ENCODE measurements around the gene GFI1B.
A peak's percentile ranks its signal among the peaks of the same experiment; 100 is the strongest.
"Not testable (repeated sequence)": the region's sequence is repeated elsewhere in the genome, so short reads cannot be mapped to it uniquely, and the experiment has no call there.

GFI1B gene

DNA sequence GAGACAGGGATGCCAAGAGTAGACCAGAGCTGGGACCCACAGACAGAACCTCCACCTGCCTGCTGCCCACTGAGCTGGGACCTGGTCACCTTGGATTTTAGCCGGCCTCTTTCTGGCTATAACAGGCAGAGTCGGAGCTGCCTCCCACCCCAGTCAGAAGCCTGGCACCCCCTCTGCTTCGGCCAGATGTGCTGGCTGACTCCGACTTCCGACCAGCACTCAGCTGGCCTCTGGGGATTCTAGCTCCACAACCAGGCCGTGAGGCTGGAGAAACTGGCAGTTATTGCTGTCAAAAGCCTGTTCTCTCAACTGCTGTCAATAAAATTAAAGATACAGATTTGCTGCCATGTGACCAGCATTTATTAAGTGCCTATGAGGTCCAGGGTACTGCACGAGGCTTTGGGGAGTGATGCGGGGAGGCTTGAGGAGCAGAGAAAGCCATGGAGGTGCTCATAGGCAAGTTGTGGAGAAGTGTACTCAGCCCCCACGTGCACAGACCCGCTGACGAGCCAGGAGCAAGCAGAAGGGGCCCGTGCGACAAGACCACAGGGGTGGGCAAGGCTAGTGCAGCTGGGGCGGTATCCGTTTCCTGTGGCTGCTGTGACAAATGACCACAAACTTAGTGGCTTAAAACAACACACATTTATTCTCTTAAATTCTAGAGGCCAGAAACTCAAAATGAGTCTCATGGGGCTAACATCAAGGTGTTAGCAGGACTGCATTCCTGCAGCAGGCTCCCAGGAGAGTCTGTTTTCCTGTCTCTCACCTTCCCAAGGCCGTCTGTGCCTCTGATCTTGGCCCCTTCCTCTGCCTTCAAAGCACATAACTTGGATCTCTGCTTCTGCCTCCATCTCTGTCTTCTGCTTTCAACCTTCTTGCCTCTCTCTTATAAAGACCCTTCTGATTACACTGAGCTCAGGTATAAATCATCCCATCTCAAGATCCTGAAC lies 13.1 kb downstream of the GFI1B start:
- DNase-seq = peak in 1 of 2 donors; percentile 26

DNA sequence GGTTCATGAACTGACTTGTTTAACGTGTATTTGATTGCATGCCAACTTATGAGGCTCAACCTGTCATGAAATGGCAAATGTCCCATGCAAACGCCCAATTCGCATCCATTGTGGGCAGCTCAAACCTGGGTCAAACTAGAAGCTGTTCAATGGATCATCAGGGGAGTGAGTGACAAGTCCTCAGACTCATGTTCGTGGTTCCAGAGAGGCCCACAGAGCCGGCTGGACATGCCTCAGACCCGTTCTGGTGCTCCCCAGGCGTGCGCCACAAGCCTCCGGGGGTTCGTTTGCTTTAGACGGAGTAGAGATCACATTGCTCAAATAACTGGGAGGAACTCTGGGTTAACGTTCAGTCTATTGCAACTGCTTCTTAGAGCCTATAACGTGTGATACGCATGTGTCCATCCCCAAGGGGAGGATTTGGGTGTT lies 15.0 kb downstream of the GFI1B start:
- no peak for DNase-seq

GRCh38 chr9:132994410-132995120 lies 16.1 kb downstream of the GFI1B start:
- peak in 1 of 2 donors; percentile 78 for DNase-seq

DNA sequence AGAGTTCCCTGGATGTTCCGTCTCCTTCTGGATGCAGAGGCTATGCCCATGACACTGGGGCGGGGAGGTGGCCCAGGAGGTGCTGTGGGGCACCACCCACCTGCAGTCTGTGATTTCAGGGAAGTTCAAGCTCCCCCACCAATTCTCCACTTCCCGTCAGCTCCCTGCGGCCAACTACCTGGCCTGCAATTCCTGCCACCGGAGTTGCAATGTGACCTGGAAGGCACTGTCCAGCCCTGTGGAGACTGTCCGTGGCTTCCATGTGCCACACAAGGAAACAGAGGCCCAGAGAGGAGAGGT lies 16.6 kb downstream of the GFI1B start:
- DNase-seq = no peak

DNA sequence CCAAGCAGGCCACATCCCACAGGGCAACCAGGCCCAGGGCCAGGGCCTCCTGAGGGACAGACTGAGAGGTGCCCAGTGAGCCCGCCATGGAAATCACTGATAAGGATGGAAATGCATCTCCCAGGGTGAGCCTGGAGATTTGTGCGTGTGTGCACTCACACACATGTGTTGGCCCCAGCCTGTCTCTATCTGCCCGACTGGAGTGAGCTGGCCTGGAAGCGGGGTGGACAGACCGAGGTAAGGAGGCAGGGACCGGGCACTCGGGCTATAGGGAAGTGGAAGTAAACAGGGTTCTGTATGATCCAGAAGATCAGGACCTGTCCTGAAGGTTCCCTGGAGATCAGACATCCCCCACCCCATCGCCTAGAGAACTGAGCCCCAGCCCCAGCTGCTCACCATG lies 17.4 kb downstream of the GFI1B start:
- no peak for DNase-seq

DNA sequence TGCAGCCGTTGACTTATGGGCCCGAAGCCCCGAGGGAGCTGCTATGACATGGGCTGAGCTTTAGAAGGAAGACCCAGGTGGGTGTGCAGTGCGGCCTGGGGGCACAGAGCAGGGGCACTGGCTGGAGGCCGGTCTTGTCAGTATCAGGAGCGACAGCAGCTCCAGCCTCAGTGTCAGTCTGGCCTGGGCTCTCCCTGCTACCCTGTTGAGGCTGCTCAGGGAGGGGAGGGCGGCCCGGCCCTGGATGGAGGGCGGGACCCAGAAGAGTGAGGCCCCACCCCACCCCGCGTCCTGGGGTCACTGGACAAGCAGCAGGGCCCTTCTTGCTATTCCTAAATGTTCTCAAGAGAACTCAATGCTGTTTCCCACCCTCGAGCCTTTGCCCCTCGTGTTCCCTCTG lies 18.0 kb downstream of the GFI1B start:
- no peak for DNase-seq

DNA sequence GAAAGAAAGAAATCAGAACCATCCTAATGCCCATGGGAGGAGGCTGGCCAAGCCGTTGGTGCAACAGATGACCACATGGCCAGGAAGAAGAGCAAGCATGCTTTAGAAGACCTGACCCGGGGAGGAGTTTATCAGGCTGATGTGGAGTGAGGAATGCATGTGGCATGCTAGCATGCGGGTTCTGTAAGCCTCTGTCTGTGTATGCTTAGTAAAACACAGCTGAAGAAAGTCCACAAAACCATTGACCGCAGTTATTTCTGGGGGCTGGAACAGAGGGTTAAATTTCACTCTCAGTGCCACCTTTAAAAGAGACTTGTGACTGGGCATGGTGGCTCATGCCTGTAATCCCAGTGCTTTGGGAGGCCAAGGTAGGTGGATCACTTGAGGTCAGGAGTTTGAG lies 19.1 kb downstream of the GFI1B start:
- no peak for DNase-seq

GRCh38 chr9:132998221-132998620 lies 19.7 kb downstream of the GFI1B start:
- DNase-seq = not testable (repeated sequence)

DNA sequence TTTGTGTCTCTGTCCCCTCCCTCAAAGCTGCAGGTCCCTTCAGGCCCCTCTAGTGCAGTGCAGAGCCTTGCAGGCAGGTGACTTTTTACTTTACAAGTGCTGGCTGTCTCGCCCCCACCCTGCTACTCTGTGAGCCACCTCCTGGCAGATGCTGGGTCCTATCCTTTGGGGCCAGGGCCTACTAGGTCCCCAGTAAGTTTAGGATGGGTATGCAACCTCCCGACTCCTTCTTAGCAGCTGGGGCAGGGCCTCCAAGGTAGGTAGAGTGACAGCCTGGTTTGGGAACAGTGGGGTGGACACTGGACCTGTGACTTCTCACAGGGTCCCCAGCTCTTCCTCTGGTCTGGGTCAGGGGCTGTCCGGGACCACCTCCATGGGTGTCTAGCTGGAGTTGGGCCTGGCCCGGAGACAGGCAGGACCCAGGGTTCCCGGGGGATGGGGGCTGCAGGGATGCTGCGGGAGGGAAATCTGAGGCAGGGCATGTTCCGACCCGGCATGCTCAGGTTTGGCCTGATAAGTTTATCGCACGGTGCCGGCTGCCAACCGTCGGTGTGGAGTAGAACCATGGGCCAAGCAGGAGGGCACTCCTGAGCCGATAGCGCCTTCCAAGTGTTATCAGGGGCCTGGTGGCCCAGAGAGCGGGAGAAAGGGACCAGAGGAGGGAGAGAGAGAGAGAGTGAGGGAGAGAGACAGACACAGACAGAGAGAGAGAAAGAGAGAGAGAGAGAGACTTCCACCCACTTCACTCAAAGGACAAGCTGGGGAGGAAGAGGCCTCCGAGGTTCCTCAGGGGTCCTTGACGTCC lies 20.5 kb downstream of the GFI1B start:
- no peak for DNase-seq

DNA sequence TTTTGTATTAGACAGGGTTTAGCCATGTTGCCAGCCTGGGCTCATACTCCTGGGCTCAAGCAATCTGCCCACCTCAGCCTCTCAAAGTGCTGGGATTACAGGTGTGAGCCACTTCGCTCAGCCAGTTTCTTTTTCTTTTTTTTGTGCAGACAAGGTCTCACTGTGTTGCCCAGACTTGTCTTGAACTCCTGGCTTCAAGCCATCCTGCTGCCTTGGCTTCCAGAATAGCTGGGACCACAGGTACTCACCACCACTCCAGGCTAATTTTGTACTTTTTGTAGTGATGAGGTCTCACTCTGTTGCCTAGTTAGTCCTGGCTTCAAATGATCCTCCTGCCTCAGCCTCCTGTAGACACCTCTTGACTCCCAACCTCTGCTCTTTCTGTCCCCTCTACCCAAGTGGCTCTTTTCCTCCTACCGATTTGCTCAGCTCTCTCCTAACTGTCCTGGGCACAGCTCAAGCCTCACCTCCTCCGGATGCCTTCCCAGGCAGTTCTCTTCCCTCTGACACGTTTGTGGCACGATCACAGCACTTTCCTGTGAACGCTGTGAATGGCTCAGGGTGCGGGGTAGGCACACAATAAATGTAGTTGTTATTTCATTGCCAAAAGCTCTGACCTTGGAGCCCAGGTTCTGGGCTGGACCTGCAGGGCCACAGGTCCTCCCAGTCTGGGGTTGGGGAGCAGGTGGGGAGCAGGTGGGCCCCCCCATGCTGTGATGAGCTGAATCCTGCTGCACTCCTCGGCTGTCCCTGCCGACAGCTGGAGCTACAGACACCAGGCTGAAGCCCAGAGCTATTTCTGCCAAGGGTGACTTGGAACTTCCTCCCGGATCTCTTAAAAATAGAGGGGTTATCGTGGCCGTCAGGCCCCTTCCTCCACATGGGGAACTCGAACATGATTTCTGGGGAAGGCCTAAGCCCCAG lies 23.9 kb downstream of the GFI1B start:
- no peak for DNase-seq

DNA sequence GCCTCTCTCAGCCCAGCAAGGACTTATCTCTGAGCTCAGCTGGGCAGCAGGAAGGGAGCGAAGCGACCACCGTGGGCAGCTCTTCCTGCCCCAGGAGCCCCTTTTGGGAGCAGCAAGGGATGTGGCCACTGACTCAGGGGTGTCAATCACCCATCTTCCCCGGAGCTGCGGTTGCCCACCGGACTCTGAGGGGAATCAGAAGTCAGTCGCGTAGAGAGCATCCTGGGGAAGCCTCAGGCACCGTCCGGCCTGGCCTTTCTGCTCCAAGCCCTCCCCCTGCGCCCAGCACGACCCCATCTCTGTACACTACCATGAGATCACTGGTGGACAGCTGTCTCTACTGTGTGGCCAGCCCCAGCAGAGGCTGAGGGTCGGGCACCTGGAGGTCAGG lies 24.6 kb downstream of the GFI1B start:
- peak in 1 of 2 donors; percentile 85 for DNase-seq

- peak in 1 of 2 donors; percentile 35 for DNase-seq
Measured at GRCh38 chr9:133003671-133004090, 25.2 kb downstream of the GFI1B start.

GRCh38 chr9:133004091-133004998 lies 25.9 kb downstream of the GFI1B start:
- peak in 1 of 2 donors; percentile 82 for DNase-seq

GRCh38 chr9:133004999-133005760 lies 26.7 kb downstream of the GFI1B start:
- no peak for DNase-seq

DNA sequence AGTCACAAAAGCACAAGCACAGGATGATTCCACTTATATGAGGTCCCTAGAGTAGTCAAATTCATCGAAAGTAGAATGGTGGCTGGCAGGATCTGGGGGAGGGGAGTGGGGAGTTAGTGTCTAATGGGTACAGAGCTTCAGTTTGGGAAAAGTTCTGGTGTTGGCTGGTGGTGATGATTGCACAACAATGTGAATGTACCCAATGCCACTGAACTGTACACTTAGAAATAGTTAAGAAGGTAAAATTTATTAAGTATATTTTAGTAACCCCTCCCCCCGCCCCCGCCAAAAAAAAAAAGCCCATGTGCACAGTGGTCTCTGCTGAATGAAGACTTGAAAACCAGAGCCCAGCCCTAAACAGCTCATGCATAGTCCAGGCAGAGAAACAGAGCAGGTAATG lies 27.5 kb downstream of the GFI1B start:
- no peak for DNase-seq

DNA sequence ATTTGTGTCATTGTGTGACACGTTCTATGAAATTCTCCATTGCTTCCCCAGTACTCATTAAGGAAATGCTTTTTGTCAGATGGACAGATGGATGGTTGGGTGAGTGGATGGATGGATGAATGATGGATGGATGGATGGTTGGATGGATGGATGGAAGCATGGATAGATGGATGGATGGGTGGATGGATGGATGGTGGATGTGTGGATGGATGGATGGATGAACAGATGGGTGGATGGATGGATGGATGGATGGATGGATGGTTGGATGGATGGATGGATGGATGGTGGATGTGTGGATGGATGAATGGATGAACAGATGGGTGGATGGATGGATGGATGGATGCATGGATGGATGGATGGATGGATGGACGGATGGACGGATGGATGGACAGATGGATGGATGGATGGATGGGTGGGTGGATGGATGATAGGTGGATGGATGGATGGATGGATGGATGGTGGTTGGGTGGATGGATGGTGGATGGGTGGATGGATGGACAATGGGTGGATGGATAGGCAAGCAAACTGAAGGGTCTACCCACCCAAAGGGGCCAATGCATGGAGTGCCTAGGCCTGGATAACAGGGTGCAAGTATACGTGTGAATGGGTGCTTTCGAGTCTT lies 28.3 kb downstream of the GFI1B start:
- no peak for DNase-seq

DNA sequence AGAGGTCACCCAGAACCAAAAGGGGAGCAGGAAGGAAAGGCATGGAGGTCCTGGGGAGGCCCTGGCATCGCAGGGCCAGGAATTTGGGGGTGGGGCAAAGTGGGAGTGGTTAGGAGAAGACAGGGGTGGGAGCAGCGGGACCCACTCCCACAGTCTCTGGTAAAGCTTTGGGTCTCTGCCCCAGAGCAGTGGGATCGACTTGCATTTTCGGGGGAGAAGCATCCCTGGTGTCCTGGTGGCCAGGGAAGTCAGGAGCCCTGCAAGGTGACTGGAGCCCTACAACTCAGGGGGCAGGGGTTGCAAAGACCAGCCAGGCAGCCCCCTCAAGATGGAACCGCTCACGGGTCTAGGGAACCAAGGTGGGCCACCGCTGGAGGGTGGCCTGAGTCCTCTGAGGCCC lies 29.9 kb downstream of the GFI1B start:
- no peak for DNase-seq

GRCh38 chr9:133008824-133009223 lies 30.3 kb downstream of the GFI1B start:
- peak in 1 of 2 donors; percentile 33 for DNase-seq

GRCh38 chr9:133009906-133010582 lies 31.6 kb downstream of the GFI1B start:
- DNase-seq = no peak

All from bone marrow (tissue), 2 donors.